GM12873 (cell line): ENCODE data around the gene LHFPL6.

Experiments
- CTCF ChIP-seq: IDR thresholded peaks from 2 replicates; pipeline ENCODE4 v1.5.1; 2012; ENCODE audit warnings: low read depth, mild to moderate bottlenecking, moderate library complexity, low read length, control low read depth; ENCODE audit not compliant: insufficient read depth; ENCODE audit errors: missing control alignments

Gene LHFPL6

GRCh38 chr13:39556866-39557265, 46.1 kb downstream of the LHFPL6 start:
- no peak for TF ChIP-seq CTCF

- no peak for TF ChIP-seq CTCF
These were observed 48.6 kb downstream of the LHFPL6 start for GRCh38 chr13:39554371-39554770.

- no peak for TF ChIP-seq CTCF
These were observed 50.7 kb downstream of the LHFPL6 start for GRCh38 chr13:39552246-39552645.

GRCh38 chr13:39550931-39551330, 52.1 kb downstream of the LHFPL6 start:
- TF ChIP-seq CTCF: no peak

GRCh38 chr13:39547108-39547507, 55.9 kb downstream of the LHFPL6 start:
- no peak for TF ChIP-seq CTCF

GRCh38 chr13:39542361-39542760, 60.6 kb downstream of the LHFPL6 start:
- TF ChIP-seq CTCF: no peak

- TF ChIP-seq CTCF: no peak
These were observed 61.9 kb downstream of the LHFPL6 start for GRCh38 chr13:39540929-39541605.
